Testis (tissue), 2 donors: ENCODE measurements around the gene ABL2.

Experiments
- POLR2A ChIP-seq: fragments of 450-650 bp; IDR thresholded peaks from one replicate; pipeline ENCODE4 v1.6.1; 2017; ENCODE audit warnings: antibody characterized with exemption, mild to moderate bottlenecking, moderate library complexity
- TF ChIP-seq, protein P1 (sequence below), 3 experiments: fragments of 450-650 bp in 2 of 3; fragments of 200-600 bp in 1 of 3; sonication (generic) in 1 of 3; IDR thresholded peaks; one replicate each; pipeline ENCODE4 v1.5.1; 2016 to 2019; ENCODE audit warnings: antibody characterized with exemption in 3 of 3, mild to moderate bottlenecking in 2 of 3, moderate library complexity in 1 of 3

DNA sequence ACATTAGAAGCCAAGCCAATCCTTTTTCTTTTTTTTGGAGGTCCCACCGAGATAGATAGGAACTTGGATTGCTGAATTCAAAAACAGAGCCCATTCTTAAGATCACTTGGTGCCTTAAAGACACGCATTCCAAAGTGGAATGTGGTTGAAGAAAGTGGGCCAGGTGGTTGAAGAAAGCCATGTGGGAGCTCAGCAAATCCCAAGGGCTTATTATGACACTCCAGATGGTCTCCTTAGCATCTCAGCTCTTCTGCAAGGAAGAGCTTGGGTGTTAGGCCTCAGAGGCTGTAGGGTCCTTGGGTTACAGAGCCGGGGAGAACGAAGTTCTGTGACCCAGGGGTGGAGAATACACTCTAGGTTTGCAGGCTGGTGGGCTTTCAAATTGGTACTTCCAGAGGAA is 134.1 kb downstream of the ABL2 start:
- TF ChIP-seq, protein P1, sequence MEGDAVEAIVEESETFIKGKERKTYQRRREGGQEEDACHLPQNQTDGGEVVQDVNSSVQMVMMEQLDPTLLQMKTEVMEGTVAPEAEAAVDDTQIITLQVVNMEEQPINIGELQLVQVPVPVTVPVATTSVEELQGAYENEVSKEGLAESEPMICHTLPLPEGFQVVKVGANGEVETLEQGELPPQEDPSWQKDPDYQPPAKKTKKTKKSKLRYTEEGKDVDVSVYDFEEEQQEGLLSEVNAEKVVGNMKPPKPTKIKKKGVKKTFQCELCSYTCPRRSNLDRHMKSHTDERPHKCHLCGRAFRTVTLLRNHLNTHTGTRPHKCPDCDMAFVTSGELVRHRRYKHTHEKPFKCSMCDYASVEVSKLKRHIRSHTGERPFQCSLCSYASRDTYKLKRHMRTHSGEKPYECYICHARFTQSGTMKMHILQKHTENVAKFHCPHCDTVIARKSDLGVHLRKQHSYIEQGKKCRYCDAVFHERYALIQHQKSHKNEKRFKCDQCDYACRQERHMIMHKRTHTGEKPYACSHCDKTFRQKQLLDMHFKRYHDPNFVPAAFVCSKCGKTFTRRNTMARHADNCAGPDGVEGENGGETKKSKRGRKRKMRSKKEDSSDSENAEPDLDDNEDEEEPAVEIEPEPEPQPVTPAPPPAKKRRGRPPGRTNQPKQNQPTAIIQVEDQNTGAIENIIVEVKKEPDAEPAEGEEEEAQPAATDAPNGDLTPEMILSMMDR (IDR thresholded peaks at IDR 0.05): no peak
- no peak for TF ChIP-seq POLR2A
